ENCODE results near the gene TGFB3. TPM values are rescaled to one million over a fixed set of nuclear protein-coding genes. Genes with fewer than 3 reads are reported as not detected.

The TGFB3 gene
- total and polyA plus RNA-seq, 2 donors (not counting 3 experiments of a cell fraction or from before 2014, with no cell fraction given): 5.3 to 5.4 TPM

DNA sequence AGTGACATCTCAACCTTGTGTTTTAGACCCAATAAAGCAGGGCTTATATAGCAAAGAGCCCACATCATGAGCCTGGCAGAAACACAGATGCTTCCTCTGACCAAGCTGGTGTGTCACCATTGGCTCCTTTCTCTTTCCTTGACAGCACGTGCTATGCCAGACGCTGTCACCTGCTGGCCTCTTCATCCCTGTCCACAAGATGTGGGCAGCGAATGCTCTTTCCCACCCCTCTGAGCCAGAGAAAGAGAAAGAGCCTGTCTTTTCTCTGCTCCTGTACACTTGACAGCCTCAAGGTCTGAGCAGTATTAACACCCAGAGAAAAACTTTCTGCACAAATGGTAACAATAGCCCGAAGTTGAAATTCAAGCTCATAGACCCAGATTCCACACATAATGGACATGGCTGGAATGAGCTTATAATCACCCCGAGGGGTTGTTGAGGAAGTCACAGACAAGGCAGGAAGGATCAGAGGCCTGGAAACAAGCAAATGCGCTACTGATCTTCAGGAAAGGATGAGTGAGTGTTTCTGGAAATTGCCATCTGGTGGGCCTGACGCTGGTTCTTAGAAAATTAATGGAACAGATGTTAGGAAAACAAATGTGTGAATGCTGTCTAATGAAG is 8.9 kb downstream of the TGFB3 start:
- FAIRE-seq: no peak
- no peak for DNase-seq (ENCODE audit: low read depth, low spot score)
- CTCF ChIA-PET: interaction anchor here (0.7 to 12.4 kb wide), 7 partner anchors 9 to 262 kb away, joined by 3 to 617 read pairs (median 4); partner anchors contain the start of gene TGFB3
- TF ChIP-seq EZH2 (IDR thresholded peaks at IDR 0.05; ENCODE audit: borderline replicate concordance, low read depth, low read length, severe bottlenecking) (no peak), POLR2A (IDR thresholded peaks at IDR 0.05; ENCODE audit: low read depth, low read length) (no peak), MYC (IDR thresholded peaks at IDR 0.05; ENCODE audit: low read depth, low read length) (no peak), JUN (IDR thresholded peaks at IDR 0.05; ENCODE audit: borderline replicate concordance, insufficient read depth, insufficient read length, low read depth) (no peak), POLR2AphosphoS5 (IDR thresholded peaks at IDR 0.05; ENCODE audit: insufficient read depth, low read depth, low read length) (no peak), FOS (IDR thresholded peaks at IDR 0.05; ENCODE audit: borderline replicate concordance, insufficient read depth, low read length) (no peak), GATA2 (IDR thresholded peaks at IDR 0.05; ENCODE audit: insufficient read depth, insufficient read length, low read depth, low read length) (no peak)
- TF ChIP-seq, protein P1, sequence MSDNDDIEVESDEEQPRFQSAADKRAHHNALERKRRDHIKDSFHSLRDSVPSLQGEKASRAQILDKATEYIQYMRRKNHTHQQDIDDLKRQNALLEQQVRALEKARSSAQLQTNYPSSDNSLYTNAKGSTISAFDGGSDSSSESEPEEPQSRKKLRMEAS (IDR thresholded peaks at IDR 0.05; ENCODE audit: insufficient read depth, insufficient read length): no peak
- TF ChIP-seq, protein P2, sequence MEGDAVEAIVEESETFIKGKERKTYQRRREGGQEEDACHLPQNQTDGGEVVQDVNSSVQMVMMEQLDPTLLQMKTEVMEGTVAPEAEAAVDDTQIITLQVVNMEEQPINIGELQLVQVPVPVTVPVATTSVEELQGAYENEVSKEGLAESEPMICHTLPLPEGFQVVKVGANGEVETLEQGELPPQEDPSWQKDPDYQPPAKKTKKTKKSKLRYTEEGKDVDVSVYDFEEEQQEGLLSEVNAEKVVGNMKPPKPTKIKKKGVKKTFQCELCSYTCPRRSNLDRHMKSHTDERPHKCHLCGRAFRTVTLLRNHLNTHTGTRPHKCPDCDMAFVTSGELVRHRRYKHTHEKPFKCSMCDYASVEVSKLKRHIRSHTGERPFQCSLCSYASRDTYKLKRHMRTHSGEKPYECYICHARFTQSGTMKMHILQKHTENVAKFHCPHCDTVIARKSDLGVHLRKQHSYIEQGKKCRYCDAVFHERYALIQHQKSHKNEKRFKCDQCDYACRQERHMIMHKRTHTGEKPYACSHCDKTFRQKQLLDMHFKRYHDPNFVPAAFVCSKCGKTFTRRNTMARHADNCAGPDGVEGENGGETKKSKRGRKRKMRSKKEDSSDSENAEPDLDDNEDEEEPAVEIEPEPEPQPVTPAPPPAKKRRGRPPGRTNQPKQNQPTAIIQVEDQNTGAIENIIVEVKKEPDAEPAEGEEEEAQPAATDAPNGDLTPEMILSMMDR (IDR thresholded peaks at IDR 0.05; ENCODE audit: extremely low read depth in 1 of 2, insufficient read depth in 1 of 2, low read depth in 1 of 2, low read length in 2 of 2): no peak
- Histone ChIP-seq H3K4me1 (ENCODE audit: control insufficient read depth, extremely low read depth, insufficient read depth, low read length) (no peaks in the 10 kb centered on the region), H3K9ac (replicated peaks; ENCODE audit: extremely low read depth, insufficient read depth, low read length) (no peak overlapping the region), H3K36me3 (ENCODE audit: control insufficient read depth in 2 of 2, extremely low read depth in 1 of 2, insufficient read depth in 2 of 2, low read length in 2 of 2) (no peaks in the 10 kb centered on the region), H3K4me3 (replicated peaks in 1 of 3; ENCODE audit: insufficient read depth in 1 of 3, low read depth in 1 of 3, low read length in 3 of 3) (no peak overlapping the region), H3K4me2 (ENCODE audit: insufficient read depth, low read length) (no peak overlapping the region), H2AFZ (ENCODE audit: low read depth, low read length) (no peak overlapping the region), H3K9me1 (replicated peaks; ENCODE audit: control insufficient read depth, extremely low read depth, insufficient read depth, low read length) (no peaks in the 10 kb centered on the region), H3K27me3 (ENCODE audit: control insufficient read depth in 2 of 2, insufficient read depth in 2 of 2, low read length in 2 of 2) (no peaks in the 10 kb centered on the region), H3K27ac (ENCODE audit: insufficient read depth, low read depth, low read length) (no peak overlapping the region), H3K79me2 (ENCODE audit: control insufficient read depth, insufficient read depth, low read length) (no peaks in the 10 kb centered on the region), H4K20me1 (replicated peaks; ENCODE audit: control insufficient read depth, extremely low read depth, insufficient read depth, low read length) (no peaks in the 10 kb centered on the region), H3K9me3 (replicated peaks; ENCODE audit: control insufficient read depth, insufficient read depth, low read length) (no peaks in the 10 kb centered on the region)
- BruUV-seq (replicated peaks): no TSS peak
- intact Hi-C loops (cut with micrococcal nuclease) (no loop called here), dilution Hi-C loops (cut with MboI; ENCODE audit: extremely low pct_ligation_motif_present, low sequenced_read_pairs) (no loop called here)
- POLR2A ChIA-PET: no interaction called here
